Transverse colon (tissue), 4 donors: ENCODE results near the gene MKLN1. TPM values are rescaled to one million over a fixed set of nuclear protein-coding genes. Genes with fewer than 3 reads are reported as not detected.
A peak's percentile ranks its signal among the peaks of the same experiment; 100 is the strongest.
"Not testable (repeated sequence)": the region's sequence is repeated elsewhere in the genome, so short reads cannot be mapped to it uniquely, and the experiment has no call there.

Experiments
- DNase-seq: peaks from one replicate; pipeline ENCODE4 v3.0.0-alpha.2; 2019
- H3K27ac ChIP-seq, 4 donors: fragments of 200-600 bp; sonication (generic); 2 replicates each; pipeline ENCODE4 v1.5.1; 2016 to 2018; ENCODE audit warnings: inconsistent platforms in 4 of 4
- H3K27me3 ChIP-seq: fragments of 200-600 bp; sonication (generic); 2 replicates; pipeline ENCODE4 v1.5.1; 2017; ENCODE audit warnings: inconsistent platforms
- H3K36me3 ChIP-seq, 4 donors: fragments of 200-600 bp; sonication (generic); 2 replicates each; pipeline ENCODE4 v1.5.1; 2017 to 2019; ENCODE audit warnings: inconsistent platforms in 4 of 4
- H3K4me1 ChIP-seq, 4 donors: fragments of 200-600 bp; sonication (generic); 2 replicates each; pipeline ENCODE4 v1.5.1; 2017 to 2020; ENCODE audit warnings: inconsistent platforms in 4 of 4
- H3K4me3 ChIP-seq, 4 donors: fragments of 200-600 bp; sonication (generic); 1 replicate in 1 of 4; 2 replicates in 3 of 4; pipeline versions ENCODE4 v1.5.1 to v1.6.1; 2017 to 2019; ENCODE audit warnings: inconsistent platforms in 4 of 4
- H3K9me3 ChIP-seq, 2 donors: fragments of 200-600 bp; sonication (generic); 2 replicates each; pipeline ENCODE4 v1.5.1; 2017 to 2019; ENCODE audit warnings: inconsistent platforms in 2 of 2
- EP300 ChIP-seq: sonication (generic); formaldehyde crosslinking; IDR thresholded peaks from one replicate; pipeline ENCODE4 v1.6.1; 2017; ENCODE audit warnings: antibody characterized with exemption, low read depth
- POLR2A ChIP-seq: fragments of 450-650 bp; IDR thresholded peaks from one replicate; pipeline ENCODE4 v1.6.1; 2016; ENCODE audit warnings: antibody characterized with exemption, mild to moderate bottlenecking, moderate library complexity
- POLR2AphosphoS5 ChIP-seq, 3 donors: sonication (generic); formaldehyde crosslinking; IDR thresholded peaks; one replicate each; pipeline ENCODE4 v1.6.1; 2016; ENCODE audit warnings: antibody characterized with exemption in 3 of 3
- WGBS, 2 donors: methylation state at CpG; one replicate each; pipeline ENCODE4 v1.1.5; 2018; ENCODE audit warnings: low coverage in 1 of 2; 5-methylcytosine and 5-hydroxymethylcytosine counted together
- in situ Hi-C, 4 donors: fragments of 200-750 bp; cut with MboI; loops; one replicate each; pipeline versions ENCODE4 v1.15.0 to v1.15.1; 2017; ENCODE audit warnings: low sequenced_read_pairs in 3 of 4, low pct_ligation_motif_present in 1 of 4, low pct_unique_long_range_greater_than_20kb in 1 of 4
- intact Hi-C: fragments of 100-400 bp; cut with DNase I; formaldehyde crosslinking; loops from one replicate; pipeline ENCODE4 v1.15.1; 2023; ENCODE audit warnings: low total_unique reads
- total RNA-seq, 4 donors: library from RNA; depleted of rRNA; stranded (reverse); fragments of >200 nt; gene quantifications; one replicate each; pipeline ENCODE4 v1.1.0, GENCODE V29; 2016
- TF ChIP-seq, protein P1 (sequence below), 5 experiments: fragments of 200-600 bp in 3 of 5; fragments of 450-650 bp in 2 of 5; sonication (generic) in 3 of 5; IDR thresholded peaks; 1 replicate in 2 of 5; 2 replicates in 3 of 5; pipeline ENCODE4 v1.5.1; 2016 to 2017; ENCODE audit warnings: antibody characterized with exemption in 5 of 5, inconsistent platforms in 3 of 5, mild to moderate bottlenecking in 2 of 5, moderate library complexity in 1 of 5

Gene MKLN1
- total RNA-seq, 4 donors from 2014 or later = 30.7 to 87.0 (median 48.6) TPM

- Histone ChIP-seq H3K36me3 (no peaks in the 10 kb centered on the region), H3K27ac (peak overlapping the region in 1 of 4 donors; percentile 19), H3K4me3 (no peak overlapping the region), H3K9me3 (no peaks in the 10 kb centered on the region), H3K27me3 (no peaks in the 10 kb centered on the region), H3K4me1 (peaks cover 0 to 8% (median 1%) of the 10 kb centered on the region in 4 donors)
- 36 to 64% methylated on average over 5 to 11 of the region's 11 CpGs for WGBS, 2 donors
- intact Hi-C loops (no loop called here), in situ Hi-C loops (loop anchor here in 3 of 4 donors (5.0 to 10.0 kb wide), 2 partner anchors 141 to 144 kb away; no protein-coding TSS in a partner anchor)
- no peak for TF ChIP-seq POLR2A
- TF ChIP-seq, protein P1, sequence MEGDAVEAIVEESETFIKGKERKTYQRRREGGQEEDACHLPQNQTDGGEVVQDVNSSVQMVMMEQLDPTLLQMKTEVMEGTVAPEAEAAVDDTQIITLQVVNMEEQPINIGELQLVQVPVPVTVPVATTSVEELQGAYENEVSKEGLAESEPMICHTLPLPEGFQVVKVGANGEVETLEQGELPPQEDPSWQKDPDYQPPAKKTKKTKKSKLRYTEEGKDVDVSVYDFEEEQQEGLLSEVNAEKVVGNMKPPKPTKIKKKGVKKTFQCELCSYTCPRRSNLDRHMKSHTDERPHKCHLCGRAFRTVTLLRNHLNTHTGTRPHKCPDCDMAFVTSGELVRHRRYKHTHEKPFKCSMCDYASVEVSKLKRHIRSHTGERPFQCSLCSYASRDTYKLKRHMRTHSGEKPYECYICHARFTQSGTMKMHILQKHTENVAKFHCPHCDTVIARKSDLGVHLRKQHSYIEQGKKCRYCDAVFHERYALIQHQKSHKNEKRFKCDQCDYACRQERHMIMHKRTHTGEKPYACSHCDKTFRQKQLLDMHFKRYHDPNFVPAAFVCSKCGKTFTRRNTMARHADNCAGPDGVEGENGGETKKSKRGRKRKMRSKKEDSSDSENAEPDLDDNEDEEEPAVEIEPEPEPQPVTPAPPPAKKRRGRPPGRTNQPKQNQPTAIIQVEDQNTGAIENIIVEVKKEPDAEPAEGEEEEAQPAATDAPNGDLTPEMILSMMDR (IDR thresholded peaks at IDR 0.05) = peak; percentile 81 to 95 (median 95)
- TF ChIP-seq POLR2AphosphoS5 (IDR thresholded peaks at IDR 0.05) = peak in 1 of 3 donors; percentile 40
- DNase-seq = peak; percentile 85
Observed at GRCh38 chr7:131513245-131514061, 185.8 kb downstream of the MKLN1 start.

DNA sequence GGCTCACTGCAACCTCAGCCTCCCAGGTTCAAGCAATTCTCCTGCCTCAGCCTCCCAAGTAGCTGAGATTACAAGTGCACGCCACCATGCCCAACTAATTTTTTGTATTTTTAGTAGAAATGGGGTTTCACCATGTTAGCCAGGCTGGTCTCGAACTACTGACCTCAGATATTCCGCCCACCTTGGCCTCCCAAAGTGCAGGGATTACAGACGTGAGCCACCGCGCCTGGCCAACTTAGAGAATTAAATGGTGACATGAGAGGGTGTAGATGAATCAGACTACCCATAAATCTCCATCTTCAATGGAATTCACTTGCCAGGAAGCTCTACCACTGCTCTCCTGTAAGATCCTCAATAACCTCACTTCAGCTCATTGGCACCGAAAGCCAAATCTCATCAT is 187.8 kb downstream of the MKLN1 start:
- intact Hi-C loops, H3K36me3 ChIP-seq, H3K4me3 ChIP-seq, H3K9me3 ChIP-seq, H3K4me1 ChIP-seq, DNase-seq, H3K27ac ChIP-seq, H3K27me3 ChIP-seq: not testable (repeated sequence)
- WGBS, 2 donors = 90 to 92% methylated on average over 5 to 7 of the region's 7 CpGs
- in situ Hi-C loops = loop anchor here in 2 of 4 donors (10.0 kb wide), 1 partner anchor 139 kb away; no protein-coding TSS in a partner anchor

DNA sequence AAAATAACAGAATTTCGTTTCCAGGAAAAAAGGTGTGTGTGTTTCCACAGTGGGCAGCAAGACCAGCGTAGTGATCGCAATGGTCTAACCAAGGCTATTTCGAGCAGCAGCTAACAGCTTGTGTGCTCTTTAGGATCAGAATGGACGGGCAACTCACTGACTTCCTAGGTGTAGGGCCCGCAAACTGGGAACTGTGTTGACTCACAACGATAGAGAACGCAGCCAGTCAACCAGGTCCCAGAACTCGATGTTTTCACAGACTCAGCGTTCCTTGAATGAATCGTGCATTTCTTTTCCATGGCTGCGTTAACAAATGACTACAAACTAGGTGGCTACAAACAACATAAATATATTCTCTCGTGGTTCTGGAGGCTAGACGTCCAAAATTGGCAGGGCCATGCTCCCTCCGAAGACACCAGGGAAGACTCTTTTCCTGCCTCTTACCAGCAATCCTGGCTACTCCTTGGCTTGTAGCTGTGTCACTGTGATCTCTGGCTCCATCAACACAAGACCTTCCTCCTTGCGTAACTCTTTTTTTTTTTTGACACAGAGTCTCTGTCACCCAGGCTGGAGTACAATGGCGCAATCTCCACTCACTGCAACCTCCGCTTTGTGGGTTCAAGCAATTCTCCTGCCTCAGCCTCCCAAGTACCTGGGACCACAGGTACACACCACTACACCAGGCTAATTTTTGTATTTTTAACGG is 189.7 kb downstream of the MKLN1 start:
- Histone ChIP-seq H3K9me3 (no peaks in the 10 kb centered on the region), H3K27ac (no peak overlapping the region), H3K4me3 (no peak overlapping the region), H3K36me3 (no peaks in the 10 kb centered on the region), H3K27me3 (no peaks in the 10 kb centered on the region), H3K4me1 (peaks cover 3 to 18% (median 12%) of the 10 kb centered on the region in 4 donors)
- in situ Hi-C loops = loop anchor here in 2 of 4 donors (10.0 kb wide), 1 partner anchor 137 kb away; no protein-coding TSS in a partner anchor
- no peak for TF ChIP-seq POLR2AphosphoS5 (IDR thresholded peaks at IDR 0.05)
- no peak for TF ChIP-seq POLR2A
- TF ChIP-seq EP300 = no peak
- TF ChIP-seq, protein P1 (IDR thresholded peaks at IDR 0.05) = no peak
- DNase-seq = no peak
- 89 to 90% methylated on average over 9 to 19 of the region's 19 CpGs for WGBS, 2 donors
- intact Hi-C loops = no loop called here

GRCh38 chr7:131518626-131519025 is 190.9 kb downstream of the MKLN1 start:
- no peaks in the 10 kb centered on the region for H3K36me3 ChIP-seq
- WGBS, 2 donors = 93% methylated on average over 11 of the region's 11 CpGs; no CpG with 5 or more reads in 1 of the 2 donors
- peaks cover 10 to 20% (median 17%) of the 10 kb centered on the region in 4 donors for H3K4me1 ChIP-seq
- no peak for DNase-seq
- intact Hi-C loops (no loop called here), in situ Hi-C loops (loop anchor here in 2 of 4 donors (10.0 kb wide), 1 partner anchor 136 kb away; no protein-coding TSS in a partner anchor)
- H3K27ac ChIP-seq = peak overlapping the region in 1 of 4 donors; percentile 13
- no peaks in the 10 kb centered on the region for H3K27me3 ChIP-seq
- H3K9me3 ChIP-seq = no peaks in the 10 kb centered on the region
- TF ChIP-seq POLR2A (no peak), EP300 (no peak), POLR2AphosphoS5 (IDR thresholded peaks at IDR 0.05) (no peak)
- TF ChIP-seq, protein P1 (IDR thresholded peaks at IDR 0.05) = no peak
- no peak overlapping the region for H3K4me3 ChIP-seq
